ENCODE results near the gene PPP1R9B.

The PPP1R9B gene

DNA sequence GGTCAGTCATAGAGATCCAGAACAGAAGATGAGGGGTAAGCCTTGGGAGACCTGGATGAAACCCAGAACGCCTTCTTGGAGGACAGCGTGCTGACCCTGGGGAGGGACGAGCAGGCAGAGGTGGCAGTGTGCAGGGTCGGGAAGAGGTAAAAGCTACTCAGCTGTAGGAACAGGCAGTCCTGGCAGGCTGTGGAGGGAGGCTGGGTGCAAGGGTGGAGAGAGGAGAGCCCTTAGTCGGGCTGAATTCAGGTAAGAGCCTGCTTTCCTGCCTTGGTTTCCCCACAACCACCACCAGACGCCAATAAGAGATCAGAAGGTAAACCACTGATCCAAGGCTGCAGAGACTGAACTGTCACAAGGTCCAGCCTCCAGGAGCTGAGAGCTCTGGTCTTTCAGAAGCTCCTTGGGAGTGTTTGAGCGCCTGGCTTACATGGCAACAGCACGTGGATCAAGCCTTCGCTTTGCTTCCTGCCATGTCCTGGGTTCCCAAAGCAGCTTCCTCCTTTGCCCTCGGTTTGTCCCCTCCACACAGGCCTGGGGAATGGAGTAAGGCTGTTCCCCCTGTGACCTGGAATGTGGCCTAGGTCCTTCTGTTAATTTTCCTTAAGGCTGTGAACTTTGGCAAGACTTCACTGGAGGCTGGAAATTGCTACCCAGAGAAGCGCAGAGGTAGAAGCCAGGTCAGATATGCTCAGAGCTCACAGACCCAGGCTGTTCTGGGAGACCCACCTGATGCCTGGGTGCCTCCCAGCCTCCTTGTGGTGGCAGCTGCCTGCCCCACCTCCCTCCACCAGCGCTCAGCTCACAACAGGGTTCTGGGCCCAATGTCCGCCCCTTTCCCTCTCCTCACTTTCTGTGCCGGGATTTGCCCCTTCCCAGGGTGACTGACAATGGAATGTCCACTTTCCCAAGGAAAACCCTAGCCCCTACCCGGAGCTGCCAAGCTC is 59.2 kb downstream of the PPP1R9B start:
- DNase-seq (ENCODE audit: low read depth), result no peak

GRCh38 chr17:50090071-50090470 is 60.4 kb downstream of the PPP1R9B start:
- DNase-seq (ENCODE audit: low read depth), result no peak

GRCh38 chr17:50088952-50089825 is 61.3 kb downstream of the PPP1R9B start:
- DNase-seq (ENCODE audit: low read depth), result no peak

DNA sequence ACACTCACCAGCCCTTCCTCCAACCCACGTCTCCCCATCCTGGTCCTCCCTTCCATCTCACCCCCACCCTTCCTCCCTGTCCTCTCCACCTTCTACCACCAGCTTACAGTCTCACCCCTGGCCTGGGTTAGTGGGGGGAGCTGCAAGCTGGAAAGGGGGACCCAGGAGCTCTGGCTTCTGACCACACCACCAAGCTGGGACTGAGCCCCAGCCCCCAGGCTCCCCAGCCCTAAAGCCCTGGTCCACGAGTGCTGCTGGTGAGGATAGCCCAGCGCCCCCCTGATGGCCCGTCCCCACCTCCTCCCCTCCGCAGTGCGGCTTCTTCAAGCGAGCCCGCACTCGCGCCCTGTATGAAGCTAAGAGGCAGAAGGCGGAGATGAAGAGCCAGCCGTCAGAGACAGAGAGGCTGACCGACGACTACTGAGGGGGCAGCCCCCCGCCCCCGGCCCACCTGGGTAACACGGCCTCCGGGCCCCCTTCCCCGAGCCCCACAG is 62.5 kb downstream of the PPP1R9B start:
- no peak for DNase-seq (ENCODE audit: low read depth)

DNA sequence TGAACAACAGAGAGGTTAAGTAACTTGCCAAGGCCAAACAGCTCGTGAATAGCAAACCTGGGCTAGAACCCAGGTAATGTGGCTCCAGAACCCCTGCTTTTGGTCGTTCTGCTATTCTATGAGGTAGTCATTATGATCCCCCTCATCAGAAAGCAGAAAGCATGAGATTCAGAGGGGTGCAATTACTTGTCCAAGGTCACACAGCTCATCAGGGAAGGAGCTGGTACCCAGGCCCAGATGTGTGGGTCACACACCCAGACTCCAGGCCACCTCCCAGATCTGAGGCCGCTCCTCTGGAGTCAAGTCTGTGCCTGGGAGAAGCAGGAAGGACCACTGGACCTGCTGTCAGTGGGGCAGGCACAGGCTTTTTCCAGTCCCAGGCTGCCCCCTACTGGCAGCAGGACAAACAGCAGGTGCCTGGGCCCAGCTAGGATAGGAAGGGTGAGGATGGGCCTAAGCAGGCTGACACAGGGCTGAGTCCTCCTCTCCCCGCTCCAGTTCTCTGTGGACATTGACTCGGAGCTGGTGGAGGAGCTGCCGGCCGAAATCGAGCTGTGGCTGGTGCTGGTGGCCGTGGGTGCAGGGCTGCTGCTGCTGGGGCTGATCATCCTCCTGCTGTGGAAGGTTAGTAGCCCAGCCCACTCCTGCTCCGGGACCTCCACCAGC is 63.1 kb downstream of the PPP1R9B start:
- peak; percentile 63 for DNase-seq (ENCODE audit: low read depth)

Measured in fibroblast of the conjunctiva (primary cell).